ENCODE measurements around the gene LSM14B.

GRCh38 chr20:62177307-62177706 lies 55.0 kb downstream of the LSM14B start:
- no peak for TF ChIP-seq CTCF (IDR thresholded peaks at IDR 0.05)
- TF ChIP-seq POLR2A (IDR thresholded peaks at IDR 0.05) = no peak
- no peak for TF ChIP-seq POLR2AphosphoS5 (IDR thresholded peaks at IDR 0.05)
- no peak for TF ChIP-seq EP300 (IDR thresholded peaks at IDR 0.05)
